ENCODE data around the gene CTRB1. TPM values are rescaled to one million over a fixed set of nuclear protein-coding genes. Genes with fewer than 3 reads are reported as not detected.

The CTRB1 gene
- total and polyA plus RNA-seq, 2 donors (not counting 3 experiments of a cell fraction or from before 2014, with no cell fraction given), result not detected

DNA sequence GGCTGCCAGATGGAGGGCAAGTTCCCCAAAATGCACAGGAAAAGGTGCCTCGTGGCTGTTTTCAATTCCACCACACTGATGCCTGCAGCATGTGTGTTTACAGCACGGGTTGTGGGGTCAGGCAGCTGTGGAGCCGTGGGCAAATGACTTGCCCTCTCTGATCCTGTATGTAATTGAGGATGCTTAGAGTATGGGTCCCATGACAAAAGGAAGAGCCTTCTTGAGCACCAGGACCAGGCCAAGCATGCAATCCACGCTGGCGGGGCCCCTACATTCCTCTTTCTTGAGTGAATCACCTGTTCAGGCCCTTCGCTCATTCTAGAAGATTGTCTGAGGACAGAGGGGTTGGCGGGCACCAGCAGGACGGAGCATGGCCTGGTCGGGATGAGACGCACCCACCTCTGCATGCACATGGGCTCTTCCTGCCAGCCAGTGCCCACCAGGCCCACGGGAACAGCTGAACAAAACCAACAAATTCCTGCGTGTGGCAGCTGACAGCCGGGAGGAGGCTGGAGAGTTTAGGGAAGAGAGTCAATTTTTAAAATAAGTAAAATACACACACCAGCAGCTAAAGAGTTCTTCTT lies 10.5 kb upstream of the CTRB1 start:
- Histone ChIP-seq H3K27ac (ENCODE audit: insufficient read depth, low read depth, low read length) (no peak overlapping the region), H3K9me1 (replicated peaks; ENCODE audit: control insufficient read depth, extremely low read depth, insufficient read depth, low read length) (no peaks in the 10 kb centered on the region), H3K79me2 (ENCODE audit: control insufficient read depth, insufficient read depth, low read length) (no peaks in the 10 kb centered on the region), H4K20me1 (replicated peaks; ENCODE audit: control insufficient read depth, extremely low read depth, insufficient read depth, low read length) (no peaks in the 10 kb centered on the region), H3K4me3 (replicated peaks in 1 of 3; ENCODE audit: insufficient read depth in 1 of 3, low read depth in 1 of 3, low read length in 3 of 3) (no peak overlapping the region), H3K9ac (replicated peaks; ENCODE audit: extremely low read depth, insufficient read depth, low read length) (no peak overlapping the region), H3K9me3 (replicated peaks; ENCODE audit: control insufficient read depth, insufficient read depth, low read length) (no peaks in the 10 kb centered on the region), H3K27me3 (ENCODE audit: control insufficient read depth in 2 of 2, insufficient read depth in 2 of 2, low read length in 2 of 2) (no peaks in the 10 kb centered on the region), H3K4me2 (ENCODE audit: insufficient read depth, low read length) (no peak overlapping the region), H2AFZ (ENCODE audit: low read depth, low read length) (no peak overlapping the region), H3K4me1 (ENCODE audit: control insufficient read depth, extremely low read depth, insufficient read depth, low read length) (no peaks in the 10 kb centered on the region), H3K36me3 (ENCODE audit: control insufficient read depth in 2 of 2, extremely low read depth in 1 of 2, insufficient read depth in 2 of 2, low read length in 2 of 2) (no peaks in the 10 kb centered on the region)
- POLR2A ChIA-PET, result no interaction called here
- CTCF ChIA-PET, result interaction anchor here (0.7 to 1.5 kb wide), 5 partner anchors 9 to 255 kb away, joined by 3 to 4 read pairs (median 3); no protein-coding TSS in a partner anchor
- no peak for DNase-seq (ENCODE audit: low read depth, low spot score)
- BruUV-seq (replicated peaks), result no TSS peak
- FAIRE-seq, result no peak
- dilution Hi-C loops (cut with MboI; ENCODE audit: extremely low pct_ligation_motif_present, low sequenced_read_pairs), result no loop called here
- intact Hi-C loops (cut with micrococcal nuclease), result no loop called here
- no peak for TF ChIP-seq POLR2A (IDR thresholded peaks at IDR 0.05; ENCODE audit: low read depth, low read length)
- no peak for TF ChIP-seq GATA2 (IDR thresholded peaks at IDR 0.05; ENCODE audit: insufficient read depth, insufficient read length, low read depth, low read length)
- no peak for TF ChIP-seq JUN (IDR thresholded peaks at IDR 0.05; ENCODE audit: borderline replicate concordance, insufficient read depth, insufficient read length, low read depth)
- TF ChIP-seq CTCF (IDR thresholded peaks at IDR 0.05; ENCODE audit: extremely low read depth in 1 of 2, insufficient read depth in 1 of 2, low read depth in 1 of 2, low read length in 2 of 2), result no peak
- no peak for TF ChIP-seq MYC (IDR thresholded peaks at IDR 0.05; ENCODE audit: low read depth, low read length)
- TF ChIP-seq, protein P1, sequence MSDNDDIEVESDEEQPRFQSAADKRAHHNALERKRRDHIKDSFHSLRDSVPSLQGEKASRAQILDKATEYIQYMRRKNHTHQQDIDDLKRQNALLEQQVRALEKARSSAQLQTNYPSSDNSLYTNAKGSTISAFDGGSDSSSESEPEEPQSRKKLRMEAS (IDR thresholded peaks at IDR 0.05; ENCODE audit: insufficient read depth, insufficient read length), result no peak
- TF ChIP-seq FOS (IDR thresholded peaks at IDR 0.05; ENCODE audit: borderline replicate concordance, insufficient read depth, low read length), result no peak
- no peak for TF ChIP-seq EZH2 (IDR thresholded peaks at IDR 0.05; ENCODE audit: borderline replicate concordance, low read depth, low read length, severe bottlenecking)
- TF ChIP-seq POLR2AphosphoS5 (IDR thresholded peaks at IDR 0.05; ENCODE audit: insufficient read depth, low read depth, low read length), result no peak

Measured in endothelial cell of umbilical vein (primary cell).